OCI-LY1 (cell line): ENCODE results near the gene ARHGEF19.

Experiments
- H2AFZ ChIP-seq: fragments of 200-600 bp; sonication (generic), shearing (Covaris generic); 2 replicates; pipeline ENCODE4 v1.6.0; 2014; ENCODE audit warnings: antibody characterized with exemption, mild to moderate bottlenecking, low read length
- H3F3A ChIP-seq: fragments of 200-600 bp; sonication (generic), shearing (Covaris generic); 2 replicates; pipeline ENCODE4 v1.6.0; 2014; ENCODE audit warnings: mild to moderate bottlenecking, antibody characterized with exemption, low read length, moderate library complexity; ENCODE audit not compliant: insufficient read depth
- H3K27ac ChIP-seq: fragments of 200-600 bp; sonication (generic); 2 replicates; pipeline ENCODE4 v1.5.1; 2014; ENCODE audit warnings: low read length, mixed run types, mild to moderate bottlenecking, low read depth; ENCODE audit not compliant: poor library complexity, severe bottlenecking
- H3K27me3 ChIP-seq: fragments of 200-600 bp; sonication (generic); 2 replicates; pipeline ENCODE4 v1.6.0; 2014; ENCODE audit warnings: antibody characterized with exemption, mild to moderate bottlenecking, low read length, moderate library complexity; ENCODE audit not compliant: insufficient read depth
- H3K36me3 ChIP-seq: fragments of 200-600 bp; sonication (generic); 2 replicates; pipeline ENCODE4 v1.6.1; 2014; ENCODE audit warnings: mild to moderate bottlenecking, antibody characterized with exemption, low read length, moderate library complexity, mixed read lengths; ENCODE audit not compliant: insufficient read depth
- H3K4me1 ChIP-seq: fragments of 200-600 bp; sonication (generic); 2 replicates; pipeline ENCODE4 v1.5.1; 2014; ENCODE audit warnings: mild to moderate bottlenecking, low read length, moderate library complexity; ENCODE audit not compliant: insufficient read depth, severe bottlenecking
- H3K4me2 ChIP-seq: fragments of 200-600 bp; sonication (generic), shearing (Covaris generic); 2 replicates; pipeline ENCODE4 v1.6.1; 2014; ENCODE audit warnings: low read length
- H3K4me3 ChIP-seq: fragments of 200-600 bp; sonication (generic); 2 replicates; pipeline ENCODE4 v1.5.1; 2014; ENCODE audit warnings: low read length, low read depth, mild to moderate bottlenecking, mixed read lengths; ENCODE audit not compliant: poor library complexity, severe bottlenecking
- H3K79me2 ChIP-seq: fragments of 200-600 bp; shearing (Covaris generic); 2 replicates; pipeline ENCODE4 v1.6.1; 2016; ENCODE audit warnings: mixed run types, low read length, mixed read lengths; ENCODE audit not compliant: insufficient read depth
- H3K9ac ChIP-seq: fragments of 200-600 bp; sonication (generic), shearing (Covaris generic); 2 replicates; pipeline ENCODE4 v1.6.1; 2014; ENCODE audit warnings: mild to moderate bottlenecking, low read length, mixed read lengths
- H3K9me2 ChIP-seq: fragments of 200-600 bp; sonication (generic), shearing (Covaris generic); 2 replicates; pipeline ENCODE4 v1.6.1; 2014; ENCODE audit warnings: low read depth, mild to moderate bottlenecking, low read length, mixed read lengths
- H3K9me3 ChIP-seq: fragments of 200-600 bp; shearing (Covaris generic); 2 replicates; pipeline ENCODE4 v1.6.1; 2014; ENCODE audit warnings: low read length, mixed read lengths
- H4K20me1 ChIP-seq: fragments of 200-600 bp; sonication (generic), shearing (Covaris generic); 2 replicates; pipeline ENCODE4 v1.6.0; 2016; ENCODE audit warnings: mild to moderate bottlenecking, low read length; ENCODE audit not compliant: insufficient read depth
- EZH2 ChIP-seq: fragments of 200-600 bp; sonication (generic), shearing (Covaris generic); IDR thresholded peaks from 2 replicates; pipeline ENCODE4 v1.8.0; 2017; ENCODE audit warnings: borderline replicate concordance, mixed run types, mild to moderate bottlenecking, antibody characterized with exemption, low read length, moderate library complexity, mixed read lengths
- TF ChIP-seq, protein P1 (sequence below): fragments of 200-600 bp; sonication (generic), shearing (Covaris generic); IDR thresholded peaks from 2 replicates; pipeline ENCODE4 v1.5.1; 2017; ENCODE audit warnings: mild to moderate bottlenecking, antibody characterized with exemption, low read length, moderate library complexity, mixed read lengths

Gene ARHGEF19

DNA sequence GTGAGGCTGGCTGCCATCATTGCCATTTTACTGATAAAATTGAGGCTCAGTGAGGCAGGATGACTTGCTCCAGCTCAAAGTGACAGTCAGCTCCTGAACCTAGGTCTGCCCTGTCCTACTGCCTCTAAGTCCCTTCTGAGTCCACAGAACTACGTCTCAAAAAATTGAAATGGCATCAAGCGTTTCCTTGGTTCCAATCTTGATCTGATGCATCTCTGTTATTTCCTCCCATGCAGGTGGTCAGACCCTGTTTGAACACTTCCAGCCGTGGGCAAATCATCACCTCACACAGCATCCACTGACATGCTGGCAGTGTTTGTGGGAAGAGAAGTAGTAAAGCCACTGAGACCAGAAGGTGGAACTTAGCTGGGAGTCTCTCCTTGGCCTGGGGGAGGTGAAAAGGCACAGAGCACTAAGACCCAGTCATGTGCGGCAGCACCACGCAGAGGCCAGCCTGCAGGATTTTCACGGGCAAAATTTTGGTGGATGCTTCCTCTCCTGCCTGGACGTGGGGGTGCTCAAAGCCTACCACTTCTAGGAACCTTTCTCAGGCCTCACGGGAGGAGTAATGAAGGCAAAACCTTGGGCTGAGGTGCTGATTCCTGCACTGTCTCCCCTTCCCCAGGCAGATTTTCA, 32.3 kb upstream of the ARHGEF19 start:
- Histone ChIP-seq H3K9me3 (no peaks in the 10 kb centered on the region), H3K9ac (no peak overlapping the region)
- no peak for TF ChIP-seq EZH2
- TF ChIP-seq, protein P1, sequence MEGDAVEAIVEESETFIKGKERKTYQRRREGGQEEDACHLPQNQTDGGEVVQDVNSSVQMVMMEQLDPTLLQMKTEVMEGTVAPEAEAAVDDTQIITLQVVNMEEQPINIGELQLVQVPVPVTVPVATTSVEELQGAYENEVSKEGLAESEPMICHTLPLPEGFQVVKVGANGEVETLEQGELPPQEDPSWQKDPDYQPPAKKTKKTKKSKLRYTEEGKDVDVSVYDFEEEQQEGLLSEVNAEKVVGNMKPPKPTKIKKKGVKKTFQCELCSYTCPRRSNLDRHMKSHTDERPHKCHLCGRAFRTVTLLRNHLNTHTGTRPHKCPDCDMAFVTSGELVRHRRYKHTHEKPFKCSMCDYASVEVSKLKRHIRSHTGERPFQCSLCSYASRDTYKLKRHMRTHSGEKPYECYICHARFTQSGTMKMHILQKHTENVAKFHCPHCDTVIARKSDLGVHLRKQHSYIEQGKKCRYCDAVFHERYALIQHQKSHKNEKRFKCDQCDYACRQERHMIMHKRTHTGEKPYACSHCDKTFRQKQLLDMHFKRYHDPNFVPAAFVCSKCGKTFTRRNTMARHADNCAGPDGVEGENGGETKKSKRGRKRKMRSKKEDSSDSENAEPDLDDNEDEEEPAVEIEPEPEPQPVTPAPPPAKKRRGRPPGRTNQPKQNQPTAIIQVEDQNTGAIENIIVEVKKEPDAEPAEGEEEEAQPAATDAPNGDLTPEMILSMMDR, result no peak

DNA sequence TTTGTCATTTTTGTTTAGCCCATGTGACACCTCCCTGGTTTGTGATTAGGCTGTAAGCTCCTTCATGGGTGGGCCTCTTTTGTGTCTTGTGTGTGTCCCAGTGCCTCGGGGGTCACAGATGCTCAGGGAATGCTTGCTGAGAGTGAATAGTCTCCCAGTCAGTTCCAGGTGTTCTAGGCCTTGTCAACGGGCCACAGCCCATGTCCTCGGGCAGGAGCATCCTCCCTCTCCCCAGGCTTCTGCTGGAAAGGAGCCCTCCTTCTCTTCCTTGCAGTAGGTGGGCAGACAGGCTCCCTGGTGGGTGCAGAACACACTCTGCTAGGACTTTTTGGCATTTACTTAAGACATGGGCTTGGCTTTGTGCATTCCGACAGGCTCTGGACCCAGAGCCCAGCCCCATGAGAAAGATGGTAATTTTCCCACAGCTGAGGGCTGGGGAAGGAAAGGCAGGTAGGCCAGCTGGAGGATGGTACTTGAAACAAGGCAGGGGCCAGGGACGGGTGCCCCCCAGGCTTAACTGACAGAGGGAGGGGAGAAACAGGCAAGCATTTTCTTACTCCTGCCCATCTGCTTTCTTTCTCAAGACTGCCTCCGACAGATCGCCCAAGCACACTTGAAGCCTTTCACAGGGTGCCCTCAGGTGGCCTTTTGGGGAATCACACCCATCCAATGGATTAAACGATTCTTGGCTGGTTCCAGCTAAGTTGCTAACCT, 31.6 kb upstream of the ARHGEF19 start:
- peaks cover 11% of the 10 kb centered on the region for H3K4me1 ChIP-seq
- no peaks in the 10 kb centered on the region for H3K9me3 ChIP-seq
- peaks cover 2% of the 10 kb centered on the region; the same call in 1 of the 2 replicates for H3F3A ChIP-seq
- H3K9me2 ChIP-seq, result no peaks in the 10 kb centered on the region
- no peak overlapping the region for H3K9ac ChIP-seq
- no peaks in the 10 kb centered on the region for H3K79me2 ChIP-seq
- H3K27me3 ChIP-seq, result no peaks in the 10 kb centered on the region
- no peak overlapping the region for H2AFZ ChIP-seq
- no peak overlapping the region for H3K4me3 ChIP-seq
- no peak overlapping the region for H3K4me2 ChIP-seq
- no peak overlapping the region for H3K27ac ChIP-seq
- peaks cover 17% of the 10 kb centered on the region; the same call in 1 of the 2 replicates for H3K36me3 ChIP-seq
- TF ChIP-seq EZH2, result no peak
- TF ChIP-seq, protein P1, result peak; percentile 81
- H4K20me1 ChIP-seq, result no peaks in the 10 kb centered on the region

More for the DNA sequence above, 32.3 kb upstream of the ARHGEF19 start:
- H3K4me2 ChIP-seq, result no peak overlapping the region
- no peak overlapping the region for H2AFZ ChIP-seq
- peaks cover 18% of the 10 kb centered on the region for H3K4me1 ChIP-seq
- no peaks in the 10 kb centered on the region for H3K9me2 ChIP-seq
- H3K27ac ChIP-seq, result no peak overlapping the region
- H3K4me3 ChIP-seq, result no peak overlapping the region
- H4K20me1 ChIP-seq, result no peaks in the 10 kb centered on the region
- no peaks in the 10 kb centered on the region for H3K27me3 ChIP-seq
- peaks cover 17% of the 10 kb centered on the region; the same call in 1 of the 2 replicates for H3K36me3 ChIP-seq
- peaks cover 7% of the 10 kb centered on the region; the same call in 1 of the 2 replicates for H3F3A ChIP-seq
- no peaks in the 10 kb centered on the region for H3K79me2 ChIP-seq

DNA sequence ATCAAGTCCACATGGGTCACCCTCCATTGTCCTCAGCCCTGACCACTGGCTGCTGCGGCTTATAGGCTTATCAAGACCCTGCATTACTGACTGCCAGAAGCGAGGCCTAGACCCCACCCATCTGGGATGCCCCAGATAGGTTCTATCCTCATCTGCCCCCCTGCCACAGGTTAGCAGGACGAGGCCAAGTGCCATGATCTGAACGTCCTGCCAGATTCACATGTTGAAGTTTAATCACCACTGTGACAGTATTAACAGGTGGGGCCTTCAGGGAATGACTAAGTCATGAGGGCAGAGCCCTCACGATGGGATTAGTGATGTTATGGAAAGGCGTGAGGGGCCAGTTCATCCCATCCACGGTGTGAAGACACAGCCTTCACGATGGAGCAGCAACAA, 30.8 kb upstream of the ARHGEF19 start:
- Histone ChIP-seq H3K79me2 (no peaks in the 10 kb centered on the region), H3K9me3 (no peaks in the 10 kb centered on the region), H3K9me2 (no peaks in the 10 kb centered on the region), H3F3A (no peaks in the 10 kb centered on the region), H3K27me3 (no peaks in the 10 kb centered on the region), H3K27ac (no peak overlapping the region), H3K9ac (no peak overlapping the region), H3K4me2 (no peak overlapping the region), H3K4me3 (no peak overlapping the region), H2AFZ (no peak overlapping the region), H4K20me1 (no peaks in the 10 kb centered on the region), H3K4me1 (peaks cover 2% of the 10 kb centered on the region), H3K36me3 (peaks cover 13% of the 10 kb centered on the region; the same call in 1 of the 2 replicates)
- no peak for TF ChIP-seq EZH2
- TF ChIP-seq, protein P1, result no peak
